Neuronal stem cell (in vitro differentiated cells): ENCODE measurements around the gene MTHFSD.

Experiments used
- DNase-seq: peaks from one replicate; pipeline ENCODE4 v3.0.0-alpha.2; 2013; ENCODE audit warnings: low spot score
- H2AFZ ChIP-seq: one replicate; pipeline ENCODE4 v1.6.1; 2013; ENCODE audit warnings: mild to moderate bottlenecking, low read length, inconsistent platforms
- H2AK5ac ChIP-seq: 2 replicates; pipeline ENCODE4 v1.6.1; 2013; ENCODE audit warnings: low read depth, mild to moderate bottlenecking, inconsistent platforms, low read length, moderate library complexity, mixed read lengths
- H2BK120ac ChIP-seq: 2 replicates; pipeline ENCODE4 v1.6.1; 2013; ENCODE audit warnings: low read depth, mild to moderate bottlenecking, inconsistent platforms, low read length, moderate library complexity, mixed read lengths
- H2BK12ac ChIP-seq: one replicate; pipeline ENCODE4 v1.6.1; 2013; ENCODE audit warnings: low read length, inconsistent platforms
- H2BK15ac ChIP-seq: 2 replicates; pipeline ENCODE4 v1.6.1; 2013; ENCODE audit warnings: mild to moderate bottlenecking, low read length, inconsistent platforms, mixed read lengths
- H2BK5ac ChIP-seq: one replicate; pipeline ENCODE4 v1.6.1; 2013; ENCODE audit warnings: inconsistent platforms, mild to moderate bottlenecking, low read length, moderate library complexity
- H3K14ac ChIP-seq: one replicate; pipeline ENCODE4 v1.6.1; 2013; ENCODE audit warnings: low read length, inconsistent platforms
- H3K18ac ChIP-seq: 2 replicates; pipeline ENCODE4 v1.6.1; 2013; ENCODE audit warnings: low read length, inconsistent platforms
- H3K23ac ChIP-seq: 2 replicates; pipeline ENCODE4 v1.6.1; 2013; ENCODE audit warnings: low read depth, mild to moderate bottlenecking, mixed read lengths, low read length, inconsistent platforms; ENCODE audit not compliant: poor library complexity
- H3K27ac ChIP-seq: replicated peaks from 3 replicates; pipeline ENCODE4 v1.5.1; 2013; ENCODE audit warnings: low read length, inconsistent platforms
- H3K27me3 ChIP-seq, 3 experiments: 2 replicates each; pipeline ENCODE4 v1.6.1; 2013; ENCODE audit warnings: low read length in 3 of 3, mild to moderate bottlenecking in 2 of 3, inconsistent platforms in 1 of 3, low read depth in 1 of 3, mixed read lengths in 1 of 3, moderate library complexity in 1 of 3; ENCODE audit not compliant: control insufficient read depth in 3 of 3, insufficient read depth in 3 of 3
- H3K36me3 ChIP-seq, 2 donors: replicated peaks in 1 of 2; 2 replicates each; pipeline ENCODE4 v1.6.1; 2013; ENCODE audit warnings: low read length in 2 of 2; ENCODE audit not compliant: control insufficient read depth in 2 of 2, insufficient read depth in 2 of 2
- H3K4ac ChIP-seq: 2 replicates; pipeline ENCODE4 v1.6.1; 2013; ENCODE audit warnings: inconsistent platforms, mild to moderate bottlenecking, low read length, moderate library complexity
- H3K4me1 ChIP-seq, 2 donors: 1 replicate in 1 of 2; 2 replicates in 1 of 2; pipeline ENCODE4 v1.6.1; 2013; ENCODE audit warnings: low read length in 2 of 2, low read depth in 1 of 2; ENCODE audit not compliant: control insufficient read depth in 2 of 2, insufficient read depth in 1 of 2
- H3K4me2 ChIP-seq: one replicate; pipeline ENCODE4 v1.6.1; 2013; ENCODE audit warnings: mild to moderate bottlenecking, low read length, inconsistent platforms; ENCODE audit not compliant: insufficient read depth, poor library complexity, severe bottlenecking
- H3K4me3 ChIP-seq, 2 donors: 2 replicates each; pipeline ENCODE4 v1.5.1; 2013; ENCODE audit warnings: low read length in 2 of 2, mild to moderate bottlenecking in 2 of 2, inconsistent platforms in 1 of 2, moderate library complexity in 1 of 2
- H3K79me1 ChIP-seq: one replicate; pipeline ENCODE4 v1.6.1; 2013; ENCODE audit warnings: low read depth, mild to moderate bottlenecking, inconsistent platforms, low read length, moderate library complexity
- H3K9ac ChIP-seq: one replicate; pipeline ENCODE4 v1.6.1; 2013; ENCODE audit warnings: mild to moderate bottlenecking, low read depth, low read length, inconsistent platforms; ENCODE audit not compliant: poor library complexity
- H3K9me3 ChIP-seq, 2 donors: replicated peaks in 1 of 2; 2 replicates each; pipeline versions ENCODE3 to v1.6.1; 2013; ENCODE audit warnings: low read length in 2 of 2, mild to moderate bottlenecking in 2 of 2, inconsistent platforms in 1 of 2, low read depth in 1 of 2, mixed read lengths in 1 of 2, moderate library complexity in 1 of 2; ENCODE audit not compliant: control insufficient read depth in 2 of 2, insufficient read depth in 1 of 2
- H4K8ac ChIP-seq: one replicate; pipeline ENCODE4 v1.6.1; 2013; ENCODE audit warnings: low read depth, mild to moderate bottlenecking, inconsistent platforms, low read length, moderate library complexity
- H4K91ac ChIP-seq: one replicate; pipeline ENCODE4 v1.6.1; 2013; ENCODE audit warnings: low read length, low read depth, mild to moderate bottlenecking, inconsistent platforms; ENCODE audit not compliant: poor library complexity
- WGBS, 2 donors: extraction: QIAGEN DNeasy Blood & Tissue Kit; methylation state at CpG; one replicate each; pipeline ENCODE4 v1.1.7; 2013; ENCODE audit warnings: missing lambda C conversion rate in 2 of 2, mixed read lengths in 1 of 2; ENCODE audit not compliant: insufficient read length in 2 of 2, insufficient replicate concordance in 1 of 2; ENCODE audit errors: extremely low coverage in 2 of 2; 5-methylcytosine and 5-hydroxymethylcytosine counted together

The MTHFSD gene

DNA sequence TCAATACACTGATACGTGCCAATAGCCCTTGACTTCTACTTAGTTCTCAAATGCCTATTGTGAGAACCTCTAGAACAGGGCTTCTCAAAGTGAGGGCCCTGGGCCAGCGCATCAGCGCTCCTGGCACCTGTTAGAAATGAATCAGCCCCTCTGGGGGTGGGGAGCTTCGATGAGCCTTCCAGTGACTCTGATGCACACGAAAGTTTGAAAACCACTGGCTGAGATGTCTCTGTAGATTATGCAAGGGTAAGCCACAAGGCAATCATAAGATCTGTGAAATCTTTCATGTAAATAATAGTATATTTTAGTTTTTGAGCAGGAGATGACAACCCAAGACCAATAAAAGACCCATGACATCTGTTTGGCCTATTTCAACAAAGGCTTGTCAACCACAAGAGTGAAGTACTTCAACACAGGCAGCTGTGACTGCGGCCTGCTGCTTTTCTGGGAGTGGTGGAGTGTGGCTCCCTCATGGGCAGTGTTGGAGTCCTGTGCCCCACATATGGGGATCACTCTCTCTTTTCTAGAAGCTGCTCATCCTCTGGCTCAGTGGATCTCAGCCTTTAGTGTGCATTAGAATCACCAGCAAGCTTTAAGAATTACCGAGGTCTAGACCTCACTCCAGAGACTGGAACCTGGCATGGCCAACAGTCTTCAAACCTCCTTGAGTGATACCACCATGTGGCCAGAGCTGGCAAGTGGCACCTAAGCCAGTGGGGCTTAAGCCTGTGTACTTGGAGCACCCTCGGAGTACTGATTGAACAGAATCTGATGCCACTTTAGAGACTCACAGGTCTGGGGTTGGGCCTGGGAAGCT, 5.8 kb downstream of the MTHFSD start:
- no CpG with 5 or more reads among the region's 8 CpGs for WGBS, 2 donors
- Histone ChIP-seq H3K4me3 (no peak overlapping the region), H2BK12ac (no peak overlapping the region), H3K4ac (no peak overlapping the region), H2AFZ (no peak overlapping the region), H3K9me3 (no peaks in the 10 kb centered on the region), H3K4me2 (no peak overlapping the region), H3K9ac (no peak overlapping the region), H3K79me1 (no peaks in the 10 kb centered on the region), H2AK5ac (no peak overlapping the region), H3K18ac (no peak overlapping the region), H4K91ac (no peak overlapping the region), H2BK120ac (no peak overlapping the region), H4K8ac (no peak overlapping the region), H3K4me1 (no peaks in the 10 kb centered on the region), H3K23ac (no peak overlapping the region), H2BK15ac (no peak overlapping the region), H3K27me3 (no peaks in the 10 kb centered on the region), H3K36me3 (peaks cover 20 to 80% of the 10 kb centered on the region in 2 donors), H3K14ac (no peak overlapping the region), H2BK5ac (no peak overlapping the region), H3K27ac (no peak overlapping the region)
- DNase-seq = no peak

DNA sequence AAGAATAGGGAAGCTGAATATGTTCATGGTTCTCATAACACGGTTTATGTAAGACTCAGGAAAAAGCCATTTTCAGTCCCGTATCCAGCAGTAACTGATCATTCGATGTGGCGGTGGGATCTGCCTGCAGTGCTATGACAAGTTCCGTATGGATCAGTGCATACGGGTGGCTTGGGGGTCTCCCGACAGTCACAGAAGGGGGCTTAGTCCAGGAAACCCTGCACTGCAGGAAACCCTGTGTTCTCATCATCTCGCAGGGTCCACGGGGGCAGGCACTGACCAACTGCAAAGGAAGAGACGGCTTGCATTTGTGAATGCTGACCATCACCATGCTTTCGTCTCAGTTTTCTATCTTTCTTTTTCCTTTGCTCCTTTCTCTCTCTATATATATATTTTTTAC, 7.7 kb downstream of the MTHFSD start:
- Histone ChIP-seq H3K27me3 (no peaks in the 10 kb centered on the region), H2BK15ac (no peak overlapping the region), H3K23ac (no peak overlapping the region), H4K91ac (no peak overlapping the region), H3K79me1 (no peaks in the 10 kb centered on the region), H2AFZ (no peak overlapping the region), H2BK5ac (no peak overlapping the region), H3K36me3 (peaks cover 20 to 90% of the 10 kb centered on the region in 2 donors), H3K9me3 (no peaks in the 10 kb centered on the region), H2BK120ac (no peak overlapping the region), H2BK12ac (no peak overlapping the region), H3K4ac (no peak overlapping the region), H2AK5ac (no peak overlapping the region), H3K4me2 (no peak overlapping the region), H3K4me1 (no peaks in the 10 kb centered on the region), H3K18ac (no peak overlapping the region), H4K8ac (no peak overlapping the region), H3K27ac (no peak overlapping the region), H3K9ac (no peak overlapping the region), H3K4me3 (no peak overlapping the region), H3K14ac (no peak overlapping the region)
- DNase-seq = no peak
- no CpG with 5 or more reads among the region's 11 CpGs for WGBS, 2 donors

- WGBS, 2 donors = no CpG with 5 or more reads among the region's 8 CpGs
- Histone ChIP-seq H3K4me2 (no peak overlapping the region), H3K79me1 (no peaks in the 10 kb centered on the region), H3K36me3 (peaks cover 24 to 90% of the 10 kb centered on the region in 2 donors), H2BK5ac (no peak overlapping the region), H3K4ac (no peak overlapping the region), H4K8ac (no peak overlapping the region), H2AFZ (no peak overlapping the region), H2AK5ac (no peak overlapping the region), H3K27ac (no peak overlapping the region), H3K9ac (no peak overlapping the region), H3K9me3 (no peaks in the 10 kb centered on the region), H2BK15ac (no peak overlapping the region), H3K23ac (no peak overlapping the region), H3K4me3 (no peak overlapping the region), H2BK12ac (no peak overlapping the region), H3K4me1 (no peaks in the 10 kb centered on the region), H3K14ac (no peak overlapping the region), H2BK120ac (no peak overlapping the region), H3K27me3 (no peaks in the 10 kb centered on the region), H3K18ac (no peak overlapping the region), H4K91ac (no peak overlapping the region)
- DNase-seq = no peak
These were observed 8.4 kb downstream of the MTHFSD start for GRCh38 chr16:86546638-86547013.

- Histone ChIP-seq H3K23ac (no peak overlapping the region), H3K18ac (no peak overlapping the region), H2AK5ac (no peak overlapping the region), H3K4me3 (no peak overlapping the region), H3K36me3 (peaks cover 26 to 90% of the 10 kb centered on the region in 2 donors), H3K79me1 (no peaks in the 10 kb centered on the region), H3K9ac (no peak overlapping the region), H2BK12ac (no peak overlapping the region), H3K4ac (no peak overlapping the region), H3K27me3 (no peaks in the 10 kb centered on the region), H3K27ac (no peak overlapping the region), H3K9me3 (no peaks in the 10 kb centered on the region), H2BK15ac (no peak overlapping the region), H2AFZ (no peak overlapping the region), H2BK5ac (no peak overlapping the region), H3K14ac (no peak overlapping the region), H4K91ac (no peak overlapping the region), H3K4me2 (no peak overlapping the region), H3K4me1 (no peaks in the 10 kb centered on the region), H2BK120ac (no peak overlapping the region), H4K8ac (no peak overlapping the region)
- no peak for DNase-seq
- WGBS, 2 donors = no CpG with 5 or more reads among the region's 19 CpGs
These were observed 8.9 kb downstream of the MTHFSD start for GRCh38 chr16:86545954-86546637.
